ENCODE results near the gene CBX6. TPM values are rescaled to one million over a fixed set of nuclear protein-coding genes. Genes with fewer than 3 reads are reported as not detected.

CBX6 gene
- polyA plus RNA-seq, 2 of the 4 experiments (the other 2 are of a cell fraction), result 9.8 to 24.0 TPM

GRCh38 chr22:38866399-38867123 lies 5.5 kb downstream of the CBX6 start:
- no peak for ATAC-seq
- POLR2A ChIA-PET, result no interaction called here
- H3K27ac ChIP-seq, result no peak overlapping the region

GRCh38 chr22:38866024-38866398 lies 6.0 kb downstream of the CBX6 start:
- Histone ChIP-seq H3K4me2 (no peak overlapping the region), H3K4me1 (peaks cover 17% of the 10 kb centered on the region; the same call in 2 of the 3 replicates), H3K9me3 (no peaks in the 10 kb centered on the region), H3K4me3 (no peak overlapping the region), H3K27ac (no peak overlapping the region)
- ChIA-PET POLR2A (no interaction called here), CTCF (interaction anchor here (9.2 kb wide), 1 partner anchor 97 kb away, joined by 112 read pairs; no protein-coding TSS in a partner anchor)
- ATAC-seq (no peak), FAIRE-seq (no peak), DNase-seq (ENCODE audit: low read depth in 1 of 2, low spot score in 1 of 2) (no peak)
- TF ChIP-seq GATA3 (IDR thresholded peaks at IDR 0.05; ENCODE audit: borderline replicate concordance) (no peak), RNF2 (IDR thresholded peaks at IDR 0.05; ENCODE audit: borderline replicate concordance, low read depth) (no peak), JUN (IDR thresholded peaks at IDR 0.05) (no peak), HEYL (CRISPR knock-in tag; IDR thresholded peaks at IDR 0.05) (no peak), FOSB (CRISPR knock-in tag; IDR thresholded peaks at IDR 0.05) (no peak), HOXA7 (CRISPR knock-in tag; IDR thresholded peaks at IDR 0.05) (no peak), SREBF2 (IDR thresholded peaks at IDR 0.05) (no peak), HOXB5 (CRISPR knock-in tag; IDR thresholded peaks at IDR 0.05) (no peak), NR3C1 (IDR thresholded peaks at IDR 0.05) (no peak), HMGXB4 (CRISPR knock-in tag; IDR thresholded peaks at IDR 0.05; ENCODE audit: borderline replicate concordance) (no peak), EP300 (IDR thresholded peaks at IDR 0.05) (no peak), ZNF302 (CRISPR knock-in tag; IDR thresholded peaks at IDR 0.05) (no peak)
- 94% methylated on average over 2 of the region's 15 CpGs for WGBS (ENCODE audit: missing lambda C conversion rate)

More at GRCh38 chr22:38866399-38867123, 5.5 kb downstream of the CBX6 start:
- 95% methylated on average over 33 of the region's 75 CpGs for WGBS (ENCODE audit: missing lambda C conversion rate)
- no peak for DNase-seq (ENCODE audit: low read depth in 1 of 2, low spot score in 1 of 2)
- no peak for TF ChIP-seq MAX (IDR thresholded peaks at IDR 0.05)
- TF ChIP-seq HOXA7 (CRISPR knock-in tag; IDR thresholded peaks at IDR 0.05), result no peak
- no peak for TF ChIP-seq ZNF302 (CRISPR knock-in tag; IDR thresholded peaks at IDR 0.05)
- no peak for TF ChIP-seq JUN (IDR thresholded peaks at IDR 0.05)
- no peak for TF ChIP-seq NR3C1 (IDR thresholded peaks at IDR 0.05)
- no peak for TF ChIP-seq HDAC2 (IDR thresholded peaks at IDR 0.05)
- no peak for TF ChIP-seq MAFK (IDR thresholded peaks at IDR 0.05; ENCODE audit: partially characterized antibody)
- no peak for TF ChIP-seq POLR2AphosphoS2 (conservative IDR thresholded peaks at IDR 0.05; ENCODE audit: low read length)
- no peak for TF ChIP-seq FOSL2 (IDR thresholded peaks at IDR 0.05)
- no peak for TF ChIP-seq FOSL2 (CRISPR knock-in tag; IDR thresholded peaks at IDR 0.05)
- TF ChIP-seq E2F6 (IDR thresholded peaks at IDR 0.05; ENCODE audit: borderline replicate concordance, low read depth), result no peak
- no peak for TF ChIP-seq MYC (IDR thresholded peaks at IDR 0.05; ENCODE audit: borderline replicate concordance, low read length)
- Histone ChIP-seq H3K9me3 (no peaks in the 10 kb centered on the region), H3K4me2 (no peak overlapping the region), H3K4me1 (peaks cover 17% of the 10 kb centered on the region; the same call in 2 of the 3 replicates), H3K4me3 (no peak overlapping the region)
- CTCF ChIA-PET, result interaction anchor here (1.2 to 9.2 kb wide), 3 partner anchors 13 to 137 kb away, joined by 4 to 112 read pairs (median 64); no protein-coding TSS in a partner anchor
- no peak for FAIRE-seq

Measured in A549 (cell line).